ENCODE measurements around the gene NCF2. TPM values are rescaled to one million over a fixed set of nuclear protein-coding genes. Genes with fewer than 3 reads are reported as not detected.

NCF2 gene
- total RNA-seq, 4 donors from 2014 or later: 16.9 to 48.3 (median 33.9) TPM

GRCh38 chr1:183598386-183598785 lies 8.1 kb upstream of the NCF2 start:
- H3K36me3 ChIP-seq: no peaks in the 10 kb centered on the region
- no peaks in the 10 kb centered on the region for H3K27me3 ChIP-seq
- H3K9me3 ChIP-seq: no peaks in the 10 kb centered on the region
- peaks cover 3% of the 10 kb centered on the region for H3K4me1 ChIP-seq
- TF ChIP-seq POLR2A (IDR thresholded peaks at IDR 0.05) (no peak), EP300 (IDR thresholded peaks at IDR 0.05) (no peak), POLR2AphosphoS5 (IDR thresholded peaks at IDR 0.05) (no peak), CTCF (IDR thresholded peaks at IDR 0.05) (no peak)
- no peak overlapping the region for H3K27ac ChIP-seq
- WGBS: 45% methylated on average over 2 of the region's 2 CpGs
- DNase-seq (ENCODE audit: low spot score in 2 of 2): no peak
- no peak overlapping the region for H3K4me3 ChIP-seq

GRCh38 chr1:183597656-183598347 lies 7.5 kb upstream of the NCF2 start:
- Histone ChIP-seq H3K27ac (peak overlapping the region; percentile 31), H3K9me3 (no peaks in the 10 kb centered on the region), H3K4me1 (peaks cover 3% of the 10 kb centered on the region), H3K27me3 (no peaks in the 10 kb centered on the region), H3K36me3 (no peaks in the 10 kb centered on the region), H3K4me3 (no peak overlapping the region)
- WGBS: 75% methylated on average over 5 of the region's 5 CpGs
- DNase-seq (ENCODE audit: low spot score in 2 of 2): no peak
- TF ChIP-seq EP300 (IDR thresholded peaks at IDR 0.05) (no peak), POLR2AphosphoS5 (IDR thresholded peaks at IDR 0.05) (no peak), CTCF (IDR thresholded peaks at IDR 0.05) (no peak), POLR2A (IDR thresholded peaks at IDR 0.05) (no peak)

- Histone ChIP-seq H3K36me3 (no peaks in the 10 kb centered on the region), H3K27me3 (no peaks in the 10 kb centered on the region), H3K4me1 (peaks cover 3% of the 10 kb centered on the region), H3K9me3 (no peaks in the 10 kb centered on the region), H3K27ac (no peak overlapping the region), H3K4me3 (no peak overlapping the region)
- WGBS: 81% methylated on average over 5 of the region's 5 CpGs
- no peak for DNase-seq (ENCODE audit: low spot score in 2 of 2)
- TF ChIP-seq POLR2A (IDR thresholded peaks at IDR 0.05) (no peak), CTCF (IDR thresholded peaks at IDR 0.05) (no peak)
Measured at GRCh38 chr1:183596500-183596899, 6.2 kb upstream of the NCF2 start.

- TF ChIP-seq POLR2AphosphoS5 (IDR thresholded peaks at IDR 0.05) (no peak), EP300 (IDR thresholded peaks at IDR 0.05) (no peak), POLR2A (IDR thresholded peaks at IDR 0.05) (no peak), CTCF (IDR thresholded peaks at IDR 0.05) (no peak)
- Histone ChIP-seq H3K4me3 (no peak overlapping the region), H3K36me3 (no peaks in the 10 kb centered on the region), H3K4me1 (peaks cover 3% of the 10 kb centered on the region), H3K9me3 (no peaks in the 10 kb centered on the region), H3K27ac (no peak overlapping the region), H3K27me3 (no peaks in the 10 kb centered on the region)
- no peak for DNase-seq (ENCODE audit: low spot score in 2 of 2)
- WGBS: 100% methylated on average over 2 of the region's 2 CpGs
Measured at GRCh38 chr1:183595537-183595936, 5.3 kb upstream of the NCF2 start.

GRCh38 chr1:183593356-183593755 lies 3.1 kb upstream of the NCF2 start:
- no peak overlapping the region for H3K27ac ChIP-seq
- no peak for TF ChIP-seq CTCF (IDR thresholded peaks at IDR 0.05)
- TF ChIP-seq EP300 (IDR thresholded peaks at IDR 0.05): no peak
- no peak for TF ChIP-seq POLR2A (IDR thresholded peaks at IDR 0.05)
- no peak for TF ChIP-seq POLR2AphosphoS5 (IDR thresholded peaks at IDR 0.05)
- no peaks in the 10 kb centered on the region for H3K36me3 ChIP-seq
- peaks cover 10% of the 10 kb centered on the region for H3K4me1 ChIP-seq
- H3K4me3 ChIP-seq: no peak overlapping the region
- no peak for DNase-seq (ENCODE audit: low spot score in 2 of 2)
- WGBS: 68% methylated on average over 3 of the region's 3 CpGs
- H3K27me3 ChIP-seq: no peaks in the 10 kb centered on the region
- H3K9me3 ChIP-seq: no peaks in the 10 kb centered on the region
